GM18505 (cell line): ENCODE results near the gene GALC.

Experiments used
- ATAC-seq: cut with Tn5 transposase; IDR thresholded peaks from one replicate; pipeline ENCODE4 v1.9.1; 2021; ENCODE audit not compliant: unreplicated experiment
- POLR2A ChIP-seq: IDR thresholded peaks from 4 replicates; pipeline ENCODE4 v1.6.1; 2011; ENCODE audit warnings: borderline replicate concordance; ENCODE audit not compliant: insufficient read depth, insufficient read length; ENCODE audit errors: extremely low read depth

GALC gene

DNA sequence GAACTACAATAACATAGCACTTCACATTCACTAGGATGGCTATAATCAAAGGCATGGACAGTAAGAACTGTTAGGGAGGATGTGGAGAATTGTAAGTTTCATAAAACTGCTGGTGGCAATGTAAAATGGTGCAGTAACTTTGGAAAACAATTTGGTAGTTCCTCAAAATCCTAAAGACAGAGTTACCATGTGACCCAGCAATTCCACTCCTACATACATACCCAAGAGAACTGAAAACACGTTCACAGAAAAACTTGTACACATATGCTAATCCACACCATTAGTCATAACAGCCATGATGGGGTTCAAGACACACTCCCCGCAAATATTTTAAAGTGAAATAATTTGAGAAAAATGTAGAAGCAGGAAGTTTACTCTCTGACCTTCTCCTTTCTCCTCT lies 31.7 kb downstream of the GALC start:
- TF ChIP-seq POLR2A: no peak
- ATAC-seq: no peak

- TF ChIP-seq POLR2A: no peak
Observed at GRCh38 chr14:87960013-87960787, 32.8 kb downstream of the GALC start.

GRCh38 chr14:87955501-87955900 lies 37.5 kb downstream of the GALC start:
- TF ChIP-seq POLR2A: no peak
- no peak for ATAC-seq

More at GRCh38 chr14:87960013-87960787, 32.8 kb downstream of the GALC start:
- ATAC-seq: no peak

DNA sequence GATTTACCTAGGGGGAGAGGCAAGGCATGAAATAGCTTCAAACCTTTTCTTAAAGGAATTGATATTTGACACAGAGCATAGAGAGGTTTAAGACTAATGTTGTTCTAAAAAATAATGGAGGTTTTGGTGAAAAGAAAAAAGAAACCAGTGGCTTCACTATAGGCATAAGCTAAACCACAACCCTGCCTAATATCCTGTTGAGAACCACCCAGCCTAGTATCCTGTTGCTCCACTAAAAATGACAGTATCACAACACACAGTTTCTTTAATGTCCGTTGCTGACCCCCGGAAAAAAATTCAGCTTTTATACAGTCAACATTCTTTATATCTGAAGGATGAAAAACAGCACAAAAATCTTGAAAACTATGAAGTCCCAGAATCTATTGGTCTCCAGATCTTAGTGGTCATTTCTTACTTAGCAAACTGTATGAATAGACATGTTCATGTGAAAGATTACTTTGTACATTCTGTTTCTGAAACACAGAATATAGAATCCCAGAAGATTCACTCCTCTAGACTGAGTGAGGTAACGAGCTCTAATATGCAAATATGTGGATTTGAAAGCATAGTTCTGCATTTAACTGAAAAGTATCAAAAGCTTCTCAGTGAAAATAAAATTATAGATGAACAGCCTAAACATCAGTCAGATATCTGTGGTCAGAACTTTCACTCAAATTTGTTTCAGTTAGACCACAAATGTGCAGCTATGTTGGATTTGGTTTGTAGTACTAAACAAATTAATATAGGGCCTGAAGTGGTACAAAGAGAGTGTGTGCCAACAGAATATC lies 40.5 kb downstream of the GALC start:
- peak; percentile 85 for ATAC-seq
- no peak for TF ChIP-seq POLR2A

DNA sequence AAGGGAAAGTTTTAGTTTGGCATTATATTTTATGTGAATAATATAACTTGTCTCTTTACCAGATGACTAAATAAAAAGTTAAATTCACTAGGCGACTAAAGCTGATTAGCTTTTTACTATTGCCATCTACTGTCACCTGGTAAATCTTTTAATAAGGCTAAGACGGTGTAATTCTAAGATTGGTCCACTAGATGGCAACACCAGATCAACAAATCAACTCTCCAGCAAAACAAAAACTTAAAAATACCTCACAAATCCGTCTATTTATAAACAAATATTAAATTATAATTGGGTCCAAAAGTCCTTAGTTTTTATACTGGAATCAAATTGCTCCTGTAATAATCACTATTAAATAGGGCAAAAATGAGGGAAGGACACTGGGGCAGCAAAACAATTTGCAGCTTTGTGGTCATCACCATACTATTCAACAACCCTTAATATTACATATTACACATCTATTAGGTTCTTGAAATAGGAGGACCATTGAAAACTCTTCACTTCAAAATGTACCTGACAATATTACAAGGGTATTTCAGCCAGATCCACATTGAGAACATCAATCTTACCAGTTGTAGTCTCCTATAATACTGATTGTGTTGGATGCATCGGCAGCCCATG lies 47.9 kb downstream of the GALC start:
- no peak for ATAC-seq
- no peak for TF ChIP-seq POLR2A

DNA sequence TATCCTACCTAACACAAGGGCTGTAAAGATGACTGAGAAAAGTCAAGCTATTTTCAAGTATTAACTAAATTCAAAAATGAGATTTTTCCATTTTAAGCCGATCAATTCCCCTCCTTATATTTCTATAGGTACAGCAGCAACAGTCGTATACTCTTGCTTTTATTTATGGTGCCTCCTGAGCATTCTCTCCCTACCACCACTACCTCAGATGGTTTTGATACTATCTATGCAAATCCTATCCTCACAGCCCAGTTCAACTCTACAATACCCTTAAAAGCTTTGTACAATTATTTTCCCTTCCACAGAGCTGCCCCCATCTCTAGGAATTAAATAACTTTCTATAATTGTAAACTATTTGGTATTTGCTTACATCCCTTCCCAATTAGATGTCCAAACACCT lies 52.1 kb downstream of the GALC start:
- TF ChIP-seq POLR2A: no peak
- ATAC-seq: no peak

- no peak for TF ChIP-seq POLR2A
- ATAC-seq: peak; percentile 95
Observed at GRCh38 chr14:87940382-87940781, 52.6 kb downstream of the GALC start.

DNA sequence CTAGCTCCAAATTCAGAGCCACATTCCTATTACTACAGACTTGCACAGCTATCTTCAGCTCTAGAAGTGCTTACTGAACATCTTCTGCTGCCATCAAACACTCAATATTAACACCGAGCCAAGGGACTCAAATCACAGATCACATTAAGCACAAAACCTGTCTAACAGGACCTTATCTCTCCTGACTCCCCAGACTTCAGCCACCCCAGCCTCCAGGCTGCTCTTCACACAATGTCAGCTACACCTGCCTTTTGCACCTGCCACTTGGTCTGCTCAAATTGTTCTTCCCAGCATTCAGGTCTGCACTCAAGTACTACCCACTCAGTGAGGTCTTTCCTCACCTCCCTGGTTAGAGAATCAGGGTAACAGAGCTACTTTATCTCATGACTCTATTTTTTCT lies 57.1 kb downstream of the GALC start:
- no peak for ATAC-seq

DNA sequence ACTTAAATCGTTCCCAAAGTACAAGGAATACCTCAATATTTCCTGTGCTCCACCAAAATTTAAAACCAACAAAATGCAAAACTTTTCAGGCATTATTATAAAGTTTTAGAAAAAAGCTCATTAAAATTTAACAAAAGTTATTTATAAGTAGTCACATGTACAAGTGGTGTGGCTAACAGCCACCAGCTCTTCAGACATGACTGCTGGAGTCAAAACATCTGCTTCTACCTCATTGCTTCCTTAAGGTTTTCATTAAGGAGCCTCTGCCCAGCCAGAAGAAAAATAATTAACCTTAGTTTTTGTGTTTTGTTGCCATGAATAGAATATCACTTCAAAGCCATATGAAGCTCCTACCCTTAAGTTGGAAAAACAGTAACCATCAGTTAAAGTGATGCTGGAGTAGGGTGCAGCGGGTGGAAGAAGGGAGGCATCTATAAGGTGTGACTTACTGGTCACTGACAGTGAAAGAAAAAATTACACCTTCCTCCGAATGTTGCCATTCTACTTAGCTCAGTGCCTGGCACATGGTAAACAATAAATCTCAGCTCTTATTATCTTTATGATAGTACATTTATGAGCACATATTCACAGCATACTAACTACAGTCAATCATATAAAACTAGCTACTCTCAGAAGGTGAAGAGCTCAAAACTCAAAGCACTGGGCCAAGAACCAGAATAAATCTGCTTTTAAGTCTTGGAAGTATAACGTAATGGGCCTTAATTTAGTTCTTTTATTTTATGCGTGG lies 57.7 kb downstream of the GALC start:
- TF ChIP-seq POLR2A: no peak
- no peak for ATAC-seq

More for the DNA sequence above, 57.1 kb downstream of the GALC start:
- TF ChIP-seq POLR2A: no peak

DNA sequence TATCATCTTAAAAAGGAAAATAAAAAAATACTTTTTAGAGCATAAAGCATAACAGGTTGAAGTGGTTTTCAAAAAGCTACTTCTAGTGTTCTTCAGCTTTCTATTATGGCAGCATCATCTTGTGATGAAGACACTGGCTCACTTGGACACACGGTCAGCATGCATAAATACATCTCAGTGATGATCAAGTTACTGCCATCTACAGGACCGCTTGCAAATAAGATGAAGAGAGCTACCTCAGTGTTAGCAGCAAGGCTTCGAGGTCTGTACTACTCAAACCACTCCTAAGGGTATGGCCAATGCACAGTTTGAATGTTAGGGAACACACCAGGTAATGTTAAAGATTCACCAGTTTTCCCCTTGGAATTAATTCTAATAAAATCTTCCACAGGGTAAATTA lies 58.8 kb downstream of the GALC start:
- ATAC-seq: no peak
- TF ChIP-seq POLR2A: no peak

DNA sequence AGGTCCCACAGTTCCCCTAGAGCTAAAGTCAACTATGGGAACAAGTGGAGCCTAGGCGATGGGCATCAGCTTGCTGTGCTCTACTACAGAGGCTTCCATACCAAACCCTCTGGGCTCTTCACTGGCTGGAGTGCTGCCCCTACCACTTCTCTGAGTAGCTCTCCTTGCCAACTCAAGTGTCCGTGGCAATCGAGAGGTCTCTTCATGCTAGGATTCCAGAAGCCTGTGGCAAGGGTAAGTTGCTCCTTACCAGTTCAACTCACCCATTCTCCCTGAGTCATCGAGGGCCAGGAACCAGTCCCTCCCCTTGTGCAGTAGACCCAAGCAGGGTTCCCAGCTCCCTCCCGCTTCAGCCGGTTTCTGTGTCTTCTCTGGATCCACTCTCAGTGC lies 76.1 kb downstream of the GALC start:
- no peak for ATAC-seq
- no peak for TF ChIP-seq POLR2A

DNA sequence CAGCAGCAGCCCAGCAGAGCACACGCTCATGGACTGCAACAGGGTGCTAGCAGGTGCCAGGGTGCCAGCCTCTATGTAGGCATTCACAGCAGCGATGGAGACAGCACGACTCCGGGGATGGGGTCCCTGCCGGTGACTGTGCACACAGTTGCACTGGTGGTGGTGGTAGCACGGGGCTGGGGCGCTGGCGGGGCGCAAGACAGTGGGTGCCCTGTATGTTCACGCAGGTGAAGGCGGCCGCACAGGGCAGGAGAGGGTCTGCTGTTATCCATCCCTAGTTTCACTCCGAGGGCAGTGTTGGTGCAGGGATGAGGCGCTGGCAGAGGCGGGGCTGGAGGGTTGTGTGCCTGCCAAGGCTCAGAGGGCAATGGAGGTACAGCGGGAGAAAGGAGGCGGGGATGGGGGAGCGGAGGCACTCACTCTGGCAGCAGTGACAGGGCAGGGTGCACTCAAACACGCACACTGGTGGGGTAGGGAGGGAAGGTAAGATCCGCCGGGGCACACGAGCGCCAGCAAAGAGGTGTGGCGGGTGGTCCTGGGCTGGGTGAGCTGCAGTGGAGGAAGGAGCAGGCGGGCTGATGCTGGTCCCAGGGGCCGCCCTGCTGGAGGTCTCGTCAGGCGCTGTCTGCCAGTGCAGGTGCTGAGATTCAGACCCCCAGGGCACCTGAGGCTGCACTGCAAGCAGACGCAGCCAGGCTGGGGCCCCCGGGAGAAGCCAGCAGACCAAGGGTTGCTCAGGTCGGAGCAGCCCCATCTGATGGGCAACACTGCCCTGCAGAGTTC lies 76.7 kb downstream of the GALC start:
- ATAC-seq: no peak

More for the DNA sequence above, 76.7 kb downstream of the GALC start:
- no peak for TF ChIP-seq POLR2A
